BLaER1 (cell line): ENCODE data around the gene OR52B6.
"Not testable (repeated sequence)": the region's sequence is repeated elsewhere in the genome, so short reads cannot be mapped to it uniquely, and the experiment has no call there.

Experiments used
- H3K27ac ChIP-seq: shearing (Covaris generic); formaldehyde crosslinking; 2 replicates; pipeline ENCODE4 v1.8.1; 2022
- H3K27me3 ChIP-seq: shearing (Covaris generic); formaldehyde crosslinking; 2 replicates; pipeline ENCODE4 v1.8.1; 2022
- H3K36me3 ChIP-seq: shearing (Covaris generic); formaldehyde crosslinking; 2 replicates; pipeline ENCODE4 v1.8.1; 2022
- H3K4me1 ChIP-seq: shearing (Covaris generic); formaldehyde crosslinking; 2 replicates; pipeline ENCODE4 v1.8.1; 2022
- H3K4me2 ChIP-seq: shearing (Covaris generic); formaldehyde crosslinking; 2 replicates; pipeline ENCODE4 v1.8.1; 2022
- H3K4me3 ChIP-seq: shearing (Covaris generic); formaldehyde crosslinking; 2 replicates; pipeline ENCODE4 v1.8.1; 2022
- H3K9ac ChIP-seq: shearing (Covaris generic); formaldehyde crosslinking; 2 replicates; pipeline ENCODE4 v1.8.1; 2022
- H3K9me3 ChIP-seq: shearing (Covaris generic); formaldehyde crosslinking; 2 replicates; pipeline ENCODE4 v1.8.1; 2022
- H4K20me1 ChIP-seq: shearing (Covaris generic); formaldehyde crosslinking; 2 replicates; pipeline ENCODE4 v1.8.1; 2022
- Cebpa-rat ChIP-seq: shearing (Covaris generic); IDR thresholded peaks from 2 replicates; pipeline ENCODE4 v1.8.1; 2022

OR52B6 gene

DNA sequence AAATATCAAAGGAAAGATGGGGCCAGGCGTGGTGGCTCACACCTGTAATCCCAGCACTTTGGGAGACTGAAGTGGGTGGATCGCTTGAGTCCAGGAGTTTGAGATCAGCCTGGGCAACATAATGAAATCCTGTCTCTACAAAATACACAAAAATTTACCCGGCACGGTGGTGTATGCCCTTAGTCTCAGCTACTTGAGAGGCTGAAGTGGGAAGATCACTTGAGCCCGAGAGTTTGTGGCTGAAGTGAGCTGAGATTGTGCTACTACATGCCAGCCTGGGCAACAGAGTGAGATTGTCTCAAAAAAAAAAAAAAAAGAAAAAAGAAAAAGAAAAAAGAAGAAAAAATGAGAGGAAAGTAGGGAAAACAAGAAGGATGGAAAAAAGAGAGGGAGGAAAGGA, 11.9 kb downstream of the OR52B6 start:
- H3K27ac ChIP-seq, result no peak overlapping the region
- no peaks in the 10 kb centered on the region for H3K27me3 ChIP-seq
- no peak overlapping the region for H3K4me2 ChIP-seq
- H3K36me3 ChIP-seq, result no peaks in the 10 kb centered on the region
- H3K9me3 ChIP-seq, result peaks cover 18% of the 10 kb centered on the region
- H3K4me3 ChIP-seq, result no peak overlapping the region
- H4K20me1 ChIP-seq, result no peaks in the 10 kb centered on the region
- H3K4me1 ChIP-seq, result peaks cover 14% of the 10 kb centered on the region
- TF ChIP-seq Cebpa-rat, result no peak
- H3K9ac ChIP-seq, result no peak overlapping the region

DNA sequence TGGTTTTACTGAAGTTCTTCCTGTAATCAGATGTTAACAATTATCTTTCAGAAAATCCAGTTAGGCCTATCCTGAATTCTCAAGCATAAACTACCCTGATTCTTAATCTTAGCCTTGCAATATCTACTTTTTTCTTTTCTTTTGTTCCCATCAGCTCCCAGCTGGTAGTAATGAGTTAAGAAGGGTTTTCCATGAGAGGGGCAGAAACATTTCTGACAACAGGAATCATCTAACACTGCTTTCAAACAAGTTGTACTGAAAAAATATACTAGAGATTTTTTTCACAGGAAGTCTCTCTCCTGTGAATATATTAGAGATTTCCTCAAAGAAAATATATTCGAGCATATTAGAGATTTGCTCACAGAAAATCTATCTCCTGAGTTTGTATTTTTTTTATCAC, 12.5 kb downstream of the OR52B6 start:
- no peak overlapping the region for H3K4me2 ChIP-seq
- no peaks in the 10 kb centered on the region for H3K36me3 ChIP-seq
- no peaks in the 10 kb centered on the region for H3K27me3 ChIP-seq
- H3K4me3 ChIP-seq, result no peak overlapping the region
- H3K9ac ChIP-seq, result no peak overlapping the region
- TF ChIP-seq Cebpa-rat, result no peak
- peaks cover 18% of the 10 kb centered on the region for H3K9me3 ChIP-seq
- H3K4me1 ChIP-seq, result peaks cover 19% of the 10 kb centered on the region
- no peaks in the 10 kb centered on the region for H4K20me1 ChIP-seq
- H3K27ac ChIP-seq, result no peak overlapping the region

DNA sequence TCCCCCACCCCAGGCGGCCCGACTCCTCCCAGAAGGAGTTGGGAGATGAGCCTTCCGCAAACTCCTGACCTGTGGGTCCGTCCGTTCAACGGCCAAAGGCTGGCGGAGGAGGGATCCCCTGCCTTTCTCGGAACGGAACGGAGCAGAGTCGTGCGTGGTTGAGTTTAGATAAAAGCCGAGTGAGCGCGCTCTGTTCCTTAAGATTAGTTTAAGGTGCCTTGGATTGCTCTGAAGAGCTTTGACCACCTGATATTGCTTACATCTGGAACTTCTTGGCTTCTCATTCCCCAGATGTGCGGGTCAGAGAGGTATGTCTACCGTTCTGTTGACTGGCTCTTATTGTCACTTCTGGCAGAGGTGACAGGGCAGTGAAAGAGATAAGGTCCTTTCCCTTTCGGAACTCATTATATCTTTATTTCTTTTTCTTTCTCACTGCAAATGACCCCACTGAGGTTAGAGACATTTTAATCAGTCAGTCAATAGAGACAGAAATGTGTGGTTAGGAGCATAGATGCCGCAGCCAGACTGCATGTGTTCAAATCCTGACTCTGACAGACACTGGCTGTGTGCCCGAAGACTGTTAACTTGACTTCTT, 16.0 kb downstream of the OR52B6 start, which contains the start of gene TRIM6:
TRIM6 (plus strand) TSS at position 31 of the 595 bp plus-strand sequence; CDS start at position 292, 261 bp downstream.
- Histone ChIP-seq H3K36me3 (no peaks in the 10 kb centered on the region), H3K27me3 (no peaks in the 10 kb centered on the region), H4K20me1 (no peaks in the 10 kb centered on the region), H3K27ac (peak within 1 kb of the TSS; percentile 68), H3K4me1 (peaks cover 36% of the 10 kb centered on the region), H3K9ac (peak within 1 kb of the TSS; percentile 68), H3K4me3 (peak within 1 kb of the TSS; percentile 65), H3K9me3 (no peaks in the 10 kb centered on the region), H3K4me2 (peak within 1 kb of the TSS; percentile 57)
- no peak for TF ChIP-seq Cebpa-rat

DNA sequence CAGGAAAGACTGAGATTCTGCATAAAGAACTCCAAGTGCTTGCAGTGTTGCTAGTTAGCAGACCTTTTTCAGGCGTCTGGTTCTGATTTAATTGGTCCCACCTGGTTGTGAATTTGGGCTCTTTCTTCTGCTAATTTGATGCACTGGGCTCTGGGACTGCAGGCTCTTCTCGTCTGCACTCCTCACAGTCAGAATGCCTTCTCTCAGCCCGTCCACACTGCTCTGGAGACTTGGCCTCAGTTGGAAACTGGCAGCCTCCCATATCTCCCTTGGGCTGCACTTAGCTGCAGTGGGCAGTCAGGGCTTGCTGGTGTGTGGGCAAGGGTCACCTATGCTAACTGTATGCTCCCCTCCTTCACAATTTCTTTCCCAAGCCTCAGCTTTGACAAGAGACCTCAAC, 17.3 kb downstream of the OR52B6 start:
- Histone ChIP-seq H3K27ac (no peak overlapping the region), H4K20me1 (no peaks in the 10 kb centered on the region), H3K9me3 (no peaks in the 10 kb centered on the region), H3K4me1 (peaks cover 36% of the 10 kb centered on the region), H3K4me2 (peak overlapping the region; percentile 57), H3K36me3 (peaks cover 1% of the 10 kb centered on the region; the same call in 1 of the 2 replicates), H3K9ac (peak overlapping the region; percentile 49; the same call in 1 of the 2 replicates), H3K27me3 (no peaks in the 10 kb centered on the region), H3K4me3 (peak overlapping the region; percentile 65)
- TF ChIP-seq Cebpa-rat, result no peak

GRCh38 chr11:5600374-5600851, 19.7 kb downstream of the OR52B6 start:
- peaks cover 25% of the 10 kb centered on the region for H3K36me3 ChIP-seq
- no peak overlapping the region for H3K9ac ChIP-seq
- no peaks in the 10 kb centered on the region for H3K27me3 ChIP-seq
- H3K27ac ChIP-seq, result no peak overlapping the region
- no peaks in the 10 kb centered on the region for H4K20me1 ChIP-seq
- H3K4me3 ChIP-seq, result no peak overlapping the region
- H3K9me3 ChIP-seq, result no peaks in the 10 kb centered on the region
- no peak overlapping the region for H3K4me2 ChIP-seq
- TF ChIP-seq Cebpa-rat, result no peak
- H3K4me1 ChIP-seq, result peaks cover 48% of the 10 kb centered on the region

DNA sequence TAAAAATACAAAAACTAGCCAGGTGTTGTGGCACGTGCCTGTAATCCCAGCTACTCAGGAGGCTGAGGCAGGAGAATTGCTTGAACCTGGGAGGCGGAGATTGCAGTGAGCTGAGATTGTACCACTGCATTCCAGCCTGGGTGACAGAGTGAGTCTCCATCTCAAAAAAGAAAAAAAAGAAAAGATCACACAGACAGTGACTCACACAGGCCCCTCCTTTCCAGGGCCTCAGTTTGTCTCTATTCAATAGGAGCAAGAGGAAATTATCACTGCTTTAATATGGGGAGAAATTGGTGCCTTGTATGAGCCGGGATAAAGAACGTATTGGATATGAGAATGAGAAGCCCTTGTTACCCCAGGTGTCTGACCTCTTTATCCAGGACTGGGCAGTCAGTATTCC, 22.1 kb downstream of the OR52B6 start:
- H3K27me3 ChIP-seq, H3K9ac ChIP-seq, H3K4me3 ChIP-seq, H3K4me2 ChIP-seq, H3K9me3 ChIP-seq, H3K27ac ChIP-seq, H4K20me1 ChIP-seq: not testable (repeated sequence)
- H3K4me1 ChIP-seq, result peaks cover 32% of the 10 kb centered on the region
- H3K36me3 ChIP-seq, result peaks cover 46% of the 10 kb centered on the region

DNA sequence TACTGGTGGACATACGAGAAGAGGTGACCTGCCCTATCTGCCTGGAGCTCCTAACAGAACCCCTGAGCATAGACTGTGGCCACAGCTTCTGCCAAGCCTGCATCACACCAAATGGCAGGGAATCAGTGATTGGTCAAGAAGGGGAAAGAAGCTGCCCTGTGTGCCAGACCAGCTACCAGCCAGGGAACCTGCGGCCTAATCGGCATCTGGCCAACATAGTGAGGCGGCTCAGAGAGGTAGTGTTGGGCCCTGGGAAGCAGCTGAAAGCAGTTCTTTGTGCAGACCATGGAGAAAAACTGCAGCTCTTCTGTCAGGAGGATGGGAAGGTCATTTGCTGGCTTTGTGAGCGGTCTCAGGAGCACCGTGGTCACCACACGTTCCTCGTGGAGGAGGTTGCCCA, 22.6 kb downstream of the OR52B6 start:
- Histone ChIP-seq H3K9ac (no peak overlapping the region), H3K4me3 (no peak overlapping the region), H3K27me3 (no peaks in the 10 kb centered on the region), H3K27ac (no peak overlapping the region), H4K20me1 (no peaks in the 10 kb centered on the region), H3K4me1 (peaks cover 27% of the 10 kb centered on the region), H3K4me2 (peak overlapping the region; percentile 28; the same call in 1 of the 2 replicates), H3K36me3 (peaks cover 51% of the 10 kb centered on the region), H3K9me3 (no peaks in the 10 kb centered on the region)
- TF ChIP-seq Cebpa-rat, result no peak

- Histone ChIP-seq H3K9ac (no peak overlapping the region), H3K4me1 (peaks cover 14% of the 10 kb centered on the region), H3K27ac (no peak overlapping the region), H3K9me3 (no peaks in the 10 kb centered on the region), H3K36me3 (peaks cover 65% of the 10 kb centered on the region), H3K27me3 (no peaks in the 10 kb centered on the region), H3K4me2 (no peak overlapping the region), H4K20me1 (no peaks in the 10 kb centered on the region), H3K4me3 (no peak overlapping the region)
- no peak for TF ChIP-seq Cebpa-rat
Observed at GRCh38 chr11:5604896-5605295, 24.2 kb downstream of the OR52B6 start.

GRCh38 chr11:5605849-5606248, 25.2 kb downstream of the OR52B6 start:
- H3K36me3 ChIP-seq, result peaks cover 74% of the 10 kb centered on the region
- no peak overlapping the region for H3K27ac ChIP-seq
- H3K4me1 ChIP-seq, result peaks cover 19% of the 10 kb centered on the region
- H3K9me3 ChIP-seq, result no peaks in the 10 kb centered on the region
- H3K4me2 ChIP-seq, result no peak overlapping the region
- H4K20me1 ChIP-seq, result no peaks in the 10 kb centered on the region
- no peak overlapping the region for H3K9ac ChIP-seq
- H3K27me3 ChIP-seq, result no peaks in the 10 kb centered on the region
- H3K4me3 ChIP-seq, result no peak overlapping the region
- TF ChIP-seq Cebpa-rat, result no peak

- peaks cover 78% of the 10 kb centered on the region for H3K36me3 ChIP-seq
Observed at GRCh38 chr11:5608808-5609207, 28.1 kb downstream of the OR52B6 start.

More at GRCh38 chr11:5608808-5609207, 28.1 kb downstream of the OR52B6 start:
- H3K9ac ChIP-seq, result no peak overlapping the region
- no peak overlapping the region for H3K4me2 ChIP-seq
- no peaks in the 10 kb centered on the region for H4K20me1 ChIP-seq
- H3K27ac ChIP-seq, result no peak overlapping the region
- no peaks in the 10 kb centered on the region for H3K27me3 ChIP-seq
- peaks cover 12% of the 10 kb centered on the region for H3K4me1 ChIP-seq
- H3K9me3 ChIP-seq, result no peaks in the 10 kb centered on the region
- H3K4me3 ChIP-seq, result no peak overlapping the region
- TF ChIP-seq Cebpa-rat, result no peak
